WTC11 (cell line): ENCODE data around the gene MYCBPAP. TPM values are rescaled to one million over a fixed set of nuclear protein-coding genes. Genes with fewer than 3 reads are reported as not detected.
A peak's percentile ranks its signal among the peaks of the same experiment; 100 is the strongest.

Source experiments
- ATAC-seq: fragments of 200-7000 bp; cut with Tn5 transposase; 2 replicates; pipeline ENCODE4 v1.10.0; 2021; ENCODE audit warnings: mild to moderate bottlenecking, moderate library complexity
- CTCF ChIA-PET: fragments of 300-600 bp; sonication (Branson Sonifier 250); formaldehyde crosslinking; loops from one replicate; lab custom pipeline; 2021; ENCODE audit warnings: antibody characterized with exemption; lab: Charles Lee
- POLR2A ChIA-PET: fragments of 350-600 bp; sonication (Branson Sonifier 250); formaldehyde crosslinking; loops from one replicate; lab custom pipeline; 2021; ENCODE audit warnings: antibody characterized with exemption; lab: Charles Lee
- DNase-seq: peaks from one replicate; pipeline ENCODE4 v3.0.0; 2021; ENCODE audit warnings: low spot score
- H3K27ac Mint-ChIP-seq: 2 replicates; pipeline ENCODE4 v1.8.0; 2021; ENCODE audit warnings: mixed read lengths
- H3K27me3 Mint-ChIP-seq: 2 replicates; pipeline ENCODE4 v1.8.0; 2021; ENCODE audit warnings: low read depth, mild to moderate bottlenecking, moderate library complexity, mixed read lengths
- H3K36me3 Mint-ChIP-seq: 2 replicates; pipeline ENCODE4 v1.8.0; 2021; ENCODE audit warnings: mixed read lengths
- H3K4me1 Mint-ChIP-seq: 2 replicates; pipeline ENCODE4 v1.8.0; 2022; ENCODE audit warnings: mixed read lengths
- H3K4me3 Mint-ChIP-seq: 2 replicates; pipeline ENCODE4 v1.8.0; 2021; ENCODE audit warnings: mild to moderate bottlenecking, moderate library complexity, mixed read lengths
- H3K9me3 Mint-ChIP-seq: 2 replicates; pipeline ENCODE4 v1.8.0; 2021; ENCODE audit warnings: mixed read lengths
- FOXK1 ChIP-seq: sonication (generic); formaldehyde crosslinking; IDR thresholded peaks from 2 replicates; pipeline ENCODE4 v1.8.0; 2022; ENCODE audit warnings: mild to moderate bottlenecking, moderate library complexity, missing genetic modification reagents
- IRF1 ChIP-seq: sonication (generic); formaldehyde crosslinking; IDR thresholded peaks from 2 replicates; pipeline ENCODE4 v1.8.0; 2023; ENCODE audit warnings: missing genetic modification reagents
- MAX ChIP-seq: sonication (generic); formaldehyde crosslinking; IDR thresholded peaks from 2 replicates; pipeline ENCODE4 v1.8.0; 2022; ENCODE audit warnings: mild to moderate bottlenecking, missing genetic modification reagents
- MXD4 ChIP-seq: fragments of 250-450 bp; sonication (Bioruptor Pico); IDR thresholded peaks from 2 replicates; pipeline ENCODE4 v1.8.0; 2021; ENCODE audit warnings: mild to moderate bottlenecking, moderate library complexity, borderline replicate concordance
- RORB ChIP-seq: fragments of 250-450 bp; sonication (Bioruptor Pico); IDR thresholded peaks from 2 replicates; pipeline ENCODE4 v1.9.0; 2021; ENCODE audit warnings: mild to moderate bottlenecking
- SP1 ChIP-seq: sonication (generic); formaldehyde crosslinking; conservative IDR thresholded peaks from 2 replicates; pipeline ENCODE4 v1.8.1; 2022; ENCODE audit warnings: missing genetic modification reagents
- TEAD1 ChIP-seq: sonication (generic); formaldehyde crosslinking; IDR thresholded peaks from 2 replicates; pipeline ENCODE4 v1.8.0; 2022; ENCODE audit warnings: mild to moderate bottlenecking, missing genetic modification reagents
- TEAD4 ChIP-seq: sonication (generic); formaldehyde crosslinking; IDR thresholded peaks from 2 replicates; pipeline ENCODE4 v1.8.0; 2022; ENCODE audit warnings: mild to moderate bottlenecking, missing genetic modification reagents
- ZBTB21 ChIP-seq: sonication (generic); formaldehyde crosslinking; IDR thresholded peaks from 2 replicates; pipeline ENCODE4 v1.8.1; 2023; ENCODE audit warnings: mild to moderate bottlenecking, missing genetic modification reagents, borderline replicate concordance
- ZNF219 ChIP-seq: sonication (generic); formaldehyde crosslinking; IDR thresholded peaks from 2 replicates; pipeline ENCODE4 v1.8.0; 2023; ENCODE audit warnings: missing genetic modification reagents, mild to moderate bottlenecking, borderline replicate concordance
- ZNF317 ChIP-seq: sonication (generic); formaldehyde crosslinking; IDR thresholded peaks from 2 replicates; pipeline ENCODE4 v1.8.1; 2023; ENCODE audit warnings: low read depth, mild to moderate bottlenecking, moderate library complexity, missing genetic modification reagents, borderline replicate concordance
- ZNF423 ChIP-seq: fragments of 250-450 bp; sonication (Bioruptor Pico); IDR thresholded peaks from 2 replicates; pipeline ENCODE4 v2.1.2; 2022; ENCODE audit warnings: mild to moderate bottlenecking, moderate library complexity
- ZNF671 ChIP-seq: fragments of 250-450 bp; sonication (Bioruptor Pico); IDR thresholded peaks from 2 replicates; pipeline ENCODE4 v1.8.0; 2021; ENCODE audit warnings: mild to moderate bottlenecking
- total RNA-seq: library from RNA; stranded (reverse); gene quantifications from 3 replicates; pipeline ENCODE4 v1.2.3, GENCODE V29; 2021
- TF ChIP-seq, protein P1 (sequence below): sonication (generic); formaldehyde crosslinking; IDR thresholded peaks from 2 replicates; pipeline ENCODE4 v1.8.0; 2022; ENCODE audit warnings: missing genetic modification reagents
- TF ChIP-seq, protein P2 (sequence below): fragments of 250-450 bp; sonication (Bioruptor Pico); IDR thresholded peaks from 2 replicates; pipeline ENCODE4 v1.9.0; 2021; ENCODE audit warnings: mild to moderate bottlenecking, borderline replicate concordance

The MYCBPAP gene
- total RNA-seq, 1 experiment from 2014 or later, result 5.7 TPM

DNA sequence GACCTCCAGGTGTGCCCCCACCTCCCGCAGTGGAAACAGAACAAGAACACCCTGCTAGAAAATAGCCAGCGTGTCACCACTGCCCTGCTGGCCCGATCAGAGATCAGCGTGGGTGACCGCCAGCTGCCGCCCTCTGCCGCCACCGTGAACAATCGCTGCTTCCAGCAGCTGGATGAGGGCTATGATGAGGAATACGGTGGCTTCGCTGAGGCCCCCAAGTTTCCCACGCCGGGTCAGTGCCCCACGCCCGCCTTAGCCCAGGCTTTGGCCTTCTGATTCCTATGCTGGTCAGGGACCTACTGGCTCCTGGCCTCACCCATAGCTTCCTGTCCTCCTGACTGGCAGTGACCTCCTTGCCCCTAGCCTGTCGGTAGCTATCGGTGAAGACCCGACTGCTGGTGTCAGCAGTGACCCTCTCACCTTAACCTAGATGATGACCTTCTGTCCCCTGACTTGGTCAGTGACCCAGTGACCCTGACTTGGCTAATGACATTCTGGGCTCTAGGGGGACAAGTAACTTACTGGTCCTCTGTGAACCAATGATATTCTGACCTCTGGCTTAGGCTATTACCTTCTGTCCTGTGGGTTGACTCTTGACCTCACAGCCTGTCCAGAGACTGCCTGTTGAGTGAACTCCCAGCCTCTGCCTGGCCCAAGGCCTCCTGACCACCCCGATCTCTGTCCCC is 41.2 kb downstream of the MYCBPAP start:
- POLR2A ChIA-PET, result interaction anchor here (1.0 kb wide), 1 partner anchor 11 kb away, joined by 3 read pairs; the partner anchor contains the start of gene CACNA1G
- CTCF ChIA-PET, result interaction anchor here (1.1 to 5.6 kb wide), 10 partner anchors 8 to 145 kb away, joined by 4 to 313 read pairs (median 22); partner anchors contain the start of genes CACNA1G and RSAD1
- DNase-seq (no peak), ATAC-seq (no peak)
- H3K36me3 Mint-ChIP-seq, result no peaks in the 10 kb centered on the region
- no peak overlapping the region for H3K27ac Mint-ChIP-seq
- peaks cover 6% of the 10 kb centered on the region; the same call in 1 of the 2 replicates for H3K4me1 Mint-ChIP-seq
- no peak overlapping the region for H3K4me3 Mint-ChIP-seq
- TF ChIP-seq, protein P1, sequence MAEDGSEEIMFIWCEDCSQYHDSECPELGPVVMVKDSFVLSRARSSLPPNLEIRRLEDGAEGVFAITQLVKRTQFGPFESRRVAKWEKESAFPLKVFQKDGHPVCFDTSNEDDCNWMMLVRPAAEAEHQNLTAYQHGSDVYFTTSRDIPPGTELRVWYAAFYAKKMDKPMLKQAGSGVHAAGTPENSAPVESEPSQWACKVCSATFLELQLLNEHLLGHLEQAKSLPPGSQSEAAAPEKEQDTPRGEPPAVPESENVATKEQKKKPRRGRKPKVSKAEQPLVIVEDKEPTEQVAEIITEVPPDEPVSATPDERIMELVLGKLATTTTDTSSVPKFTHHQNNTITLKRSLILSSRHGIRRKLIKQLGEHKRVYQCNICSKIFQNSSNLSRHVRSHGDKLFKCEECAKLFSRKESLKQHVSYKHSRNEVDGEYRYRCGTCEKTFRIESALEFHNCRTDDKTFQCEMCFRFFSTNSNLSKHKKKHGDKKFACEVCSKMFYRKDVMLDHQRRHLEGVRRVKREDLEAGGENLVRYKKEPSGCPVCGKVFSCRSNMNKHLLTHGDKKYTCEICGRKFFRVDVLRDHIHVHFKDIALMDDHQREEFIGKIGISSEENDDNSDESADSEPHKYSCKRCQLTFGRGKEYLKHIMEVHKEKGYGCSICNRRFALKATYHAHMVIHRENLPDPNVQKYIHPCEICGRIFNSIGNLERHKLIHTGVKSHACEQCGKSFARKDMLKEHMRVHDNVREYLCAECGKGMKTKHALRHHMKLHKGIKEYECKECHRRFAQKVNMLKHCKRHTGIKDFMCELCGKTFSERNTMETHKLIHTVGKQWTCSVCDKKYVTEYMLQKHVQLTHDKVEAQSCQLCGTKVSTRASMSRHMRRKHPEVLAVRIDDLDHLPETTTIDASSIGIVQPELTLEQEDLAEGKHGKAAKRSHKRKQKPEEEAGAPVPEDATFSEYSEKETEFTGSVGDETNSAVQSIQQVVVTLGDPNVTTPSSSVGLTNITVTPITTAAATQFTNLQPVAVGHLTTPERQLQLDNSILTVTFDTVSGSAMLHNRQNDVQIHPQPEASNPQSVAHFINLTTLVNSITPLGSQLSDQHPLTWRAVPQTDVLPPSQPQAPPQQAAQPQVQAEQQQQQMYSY (CRISPR knock-in tag), result no peak
- no peak for TF ChIP-seq MXD4 (CRISPR knock-in tag)
- no peak for TF ChIP-seq ZNF317 (CRISPR knock-in tag)
- no peak for TF ChIP-seq ZNF423 (CRISPR knock-in tag)
- TF ChIP-seq TEAD4 (CRISPR knock-in tag), result no peak
- TF ChIP-seq RORB (CRISPR knock-in tag), result no peak
- TF ChIP-seq, protein P2, sequence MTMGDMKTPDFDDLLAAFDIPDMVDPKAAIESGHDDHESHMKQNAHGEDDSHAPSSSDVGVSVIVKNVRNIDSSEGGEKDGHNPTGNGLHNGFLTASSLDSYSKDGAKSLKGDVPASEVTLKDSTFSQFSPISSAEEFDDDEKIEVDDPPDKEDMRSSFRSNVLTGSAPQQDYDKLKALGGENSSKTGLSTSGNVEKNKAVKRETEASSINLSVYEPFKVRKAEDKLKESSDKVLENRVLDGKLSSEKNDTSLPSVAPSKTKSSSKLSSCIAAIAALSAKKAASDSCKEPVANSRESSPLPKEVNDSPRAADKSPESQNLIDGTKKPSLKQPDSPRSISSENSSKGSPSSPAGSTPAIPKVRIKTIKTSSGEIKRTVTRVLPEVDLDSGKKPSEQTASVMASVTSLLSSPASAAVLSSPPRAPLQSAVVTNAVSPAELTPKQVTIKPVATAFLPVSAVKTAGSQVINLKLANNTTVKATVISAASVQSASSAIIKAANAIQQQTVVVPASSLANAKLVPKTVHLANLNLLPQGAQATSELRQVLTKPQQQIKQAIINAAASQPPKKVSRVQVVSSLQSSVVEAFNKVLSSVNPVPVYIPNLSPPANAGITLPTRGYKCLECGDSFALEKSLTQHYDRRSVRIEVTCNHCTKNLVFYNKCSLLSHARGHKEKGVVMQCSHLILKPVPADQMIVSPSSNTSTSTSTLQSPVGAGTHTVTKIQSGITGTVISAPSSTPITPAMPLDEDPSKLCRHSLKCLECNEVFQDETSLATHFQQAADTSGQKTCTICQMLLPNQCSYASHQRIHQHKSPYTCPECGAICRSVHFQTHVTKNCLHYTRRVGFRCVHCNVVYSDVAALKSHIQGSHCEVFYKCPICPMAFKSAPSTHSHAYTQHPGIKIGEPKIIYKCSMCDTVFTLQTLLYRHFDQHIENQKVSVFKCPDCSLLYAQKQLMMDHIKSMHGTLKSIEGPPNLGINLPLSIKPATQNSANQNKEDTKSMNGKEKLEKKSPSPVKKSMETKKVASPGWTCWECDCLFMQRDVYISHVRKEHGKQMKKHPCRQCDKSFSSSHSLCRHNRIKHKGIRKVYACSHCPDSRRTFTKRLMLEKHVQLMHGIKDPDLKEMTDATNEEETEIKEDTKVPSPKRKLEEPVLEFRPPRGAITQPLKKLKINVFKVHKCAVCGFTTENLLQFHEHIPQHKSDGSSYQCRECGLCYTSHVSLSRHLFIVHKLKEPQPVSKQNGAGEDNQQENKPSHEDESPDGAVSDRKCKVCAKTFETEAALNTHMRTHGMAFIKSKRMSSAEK (CRISPR knock-in tag), result no peak
- TF ChIP-seq ZBTB21 (CRISPR knock-in tag), result no peak
- TF ChIP-seq ZNF671 (CRISPR knock-in tag), result no peak
- TF ChIP-seq ZNF219 (CRISPR knock-in tag), result no peak
- no peaks in the 10 kb centered on the region for H3K9me3 Mint-ChIP-seq
- H3K27me3 Mint-ChIP-seq, result peaks cover 3% of the 10 kb centered on the region

DNA sequence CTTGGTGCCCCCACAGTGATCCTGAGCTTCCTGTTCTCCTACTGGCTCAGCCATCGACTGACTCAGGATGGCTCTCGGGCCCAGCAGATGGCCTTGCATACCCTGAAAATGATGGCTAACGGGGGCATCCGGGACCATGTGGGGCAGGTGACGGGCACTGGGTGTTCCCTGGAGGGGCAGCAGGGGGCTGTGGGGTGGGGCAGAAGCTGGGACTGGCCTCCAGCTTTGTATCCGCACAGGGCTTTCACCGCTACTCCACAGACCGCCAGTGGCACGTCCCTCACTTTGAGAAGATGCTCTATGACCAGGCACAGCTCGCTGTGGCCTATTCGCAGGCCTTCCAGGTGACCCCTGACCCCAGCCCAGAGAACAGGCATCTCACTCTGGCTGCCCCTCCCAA is 41.7 kb downstream of the MYCBPAP start:
- Mint-ChIP-seq H3K36me3 (no peaks in the 10 kb centered on the region), H3K4me3 (no peak overlapping the region)

GRCh38 chr17:50550661-50551432 is 42.6 kb downstream of the MYCBPAP start:
- ATAC-seq (peak; percentile 74), DNase-seq (peak; percentile 94)
- Mint-ChIP-seq H3K9me3 (no peaks in the 10 kb centered on the region), H3K27ac (no peak overlapping the region), H3K4me3 (no peak overlapping the region), H3K36me3 (no peaks in the 10 kb centered on the region), H3K27me3 (no peaks in the 10 kb centered on the region), H3K4me1 (peaks cover 6% of the 10 kb centered on the region; the same call in 1 of the 2 replicates)
- ChIA-PET POLR2A (interaction anchor here (0.6 to 1.5 kb wide), 8 partner anchors 10 to 316 kb away, joined by 3 to 16 read pairs (median 4); partner anchors contain the start of genes CACNA1G and TOB1), CTCF (interaction anchor here (0.6 to 5.6 kb wide), 65 partner anchors 9 to 674 kb away, joined by 3 to 313 read pairs (median 5); partner anchors contain the start of genes ABCC3, CACNA1G, EPN3 and LRRC59)
- TF ChIP-seq, protein P1 (CRISPR knock-in tag), result 0 out of 2 replicates have a peak, but pooled peaks have one; percentile 5
- TF ChIP-seq SP1 (peak; percentile 47; the same call in 1 of the 2 replicates), FOXK1 (CRISPR knock-in tag) (0 out of 2 replicates have a peak, but pooled peaks have one; percentile 34), IRF1 (CRISPR knock-in tag) (no peak), MAX (peak; percentile 49; the same call in 1 of the 2 replicates)

More for the DNA sequence above, 41.7 kb downstream of the MYCBPAP start:
- ChIA-PET CTCF (interaction anchor here (0.8 to 5.6 kb wide), 41 partner anchors 8 to 593 kb away, joined by 3 to 313 read pairs (median 8); partner anchors contain the start of genes CACNA1G, LRRC59, LUC7L3 and RSAD1), POLR2A (interaction anchor here (0.6 to 1.5 kb wide), 5 partner anchors 10 to 315 kb away, joined by 3 to 16 read pairs (median 4); partner anchors contain the start of gene CACNA1G)
- Mint-ChIP-seq H3K9me3 (no peaks in the 10 kb centered on the region), H3K27ac (no peak overlapping the region), H3K27me3 (peaks cover 2% of the 10 kb centered on the region), H3K4me1 (peaks cover 6% of the 10 kb centered on the region; the same call in 1 of the 2 replicates)
- DNase-seq, result no peak
- no peak for ATAC-seq
- no peak for TF ChIP-seq TEAD1 (CRISPR knock-in tag)
